Activated T-helper 17 cell treated with anti-CD3 and anti-CD28 coated beads, Interleukin-2, amount 50 U/mL, for 72 hours (primary cell): Measurements from ENCODE around the gene MAP3K2. TPM values are rescaled to one million over a fixed set of nuclear protein-coding genes. Genes with fewer than 3 reads are reported as not detected.

Source experiments
- ATAC-seq: fragments of 150-1000 bp; cut with Tn5 transposase; replicated peaks from 2 replicates; pipeline ENCODE4 v1.10.0; 2021; ENCODE audit warnings: mild to moderate bottlenecking, moderate library complexity
- H3K27ac Mint-ChIP-seq: one replicate; pipeline ENCODE4 v1.8.0; 2022; ENCODE audit warnings: mixed read lengths
- H3K27me3 Mint-ChIP-seq: one replicate; pipeline ENCODE4 v1.8.0; 2022; ENCODE audit warnings: mixed read lengths
- H3K36me3 Mint-ChIP-seq: one replicate; pipeline ENCODE4 v1.8.0; 2022; ENCODE audit warnings: low read depth, mild to moderate bottlenecking, mixed read lengths
- H3K4me1 Mint-ChIP-seq: one replicate; pipeline ENCODE4 v1.8.0; 2022; ENCODE audit warnings: mixed read lengths
- H3K4me3 Mint-ChIP-seq: one replicate; pipeline ENCODE4 v1.8.0; 2022; ENCODE audit warnings: mild to moderate bottlenecking, mixed read lengths
- H3K9me3 Mint-ChIP-seq: one replicate; pipeline ENCODE4 v1.8.0; 2022; ENCODE audit warnings: mixed read lengths
- total RNA-seq, 2 donors: library from RNA; stranded (reverse); gene quantifications; one replicate each; pipeline ENCODE4 v1.2.3, GENCODE V29; 2022

The MAP3K2 gene
- total RNA-seq, 2 donors from 2014 or later = 44.9 to 92.5 TPM

DNA sequence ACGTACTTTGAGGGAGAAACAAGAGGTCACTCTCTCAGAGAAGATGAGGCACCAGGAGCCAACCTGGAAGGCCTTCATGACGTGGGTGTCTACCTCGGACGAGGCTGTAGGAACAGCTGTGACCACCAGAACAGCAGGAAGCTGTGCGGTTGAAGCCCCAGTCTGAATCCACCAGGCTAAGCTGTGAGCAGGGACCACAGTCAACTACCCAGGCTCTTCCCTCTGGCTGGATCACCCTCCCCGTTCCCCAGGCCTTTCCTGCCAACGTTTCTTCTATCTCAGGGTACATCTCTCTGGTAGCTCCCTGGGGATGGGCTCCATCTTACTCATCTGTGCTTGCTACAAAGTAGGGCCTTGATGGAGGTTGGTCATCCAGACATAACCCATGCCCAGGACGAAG, 130.9 kb downstream of the MAP3K2 start:
- H3K36me3 Mint-ChIP-seq = peaks cover 65% of the 10 kb centered on the region
- no peaks in the 10 kb centered on the region for H3K9me3 Mint-ChIP-seq
- ATAC-seq = no peak
- no peak overlapping the region for H3K4me3 Mint-ChIP-seq
- H3K27ac Mint-ChIP-seq = peak overlapping the region; percentile 55
- no peaks in the 10 kb centered on the region for H3K27me3 Mint-ChIP-seq
- H3K4me1 Mint-ChIP-seq = peaks cover 6% of the 10 kb centered on the region

DNA sequence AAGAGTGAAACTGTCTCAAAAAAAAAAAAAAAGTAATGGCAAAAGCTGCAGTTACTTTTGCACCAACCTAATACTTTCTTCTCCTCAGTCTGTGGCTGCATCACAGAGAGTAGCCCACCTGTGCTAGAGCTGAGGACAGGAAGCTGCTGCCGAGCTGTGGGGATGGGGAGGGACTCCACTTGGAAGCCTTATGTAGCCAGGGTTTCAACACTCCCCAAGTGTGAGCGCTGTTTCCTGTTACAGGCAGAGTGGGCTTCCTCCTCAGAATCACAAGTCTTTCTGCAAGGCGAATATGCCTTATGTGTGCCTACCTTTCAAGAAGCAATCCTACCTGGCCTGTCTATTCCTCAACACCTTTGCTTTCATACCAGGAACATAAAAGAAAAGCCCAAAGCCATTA, 131.4 kb downstream of the MAP3K2 start:
- H3K9me3 Mint-ChIP-seq = no peaks in the 10 kb centered on the region
- H3K27ac Mint-ChIP-seq = no peak overlapping the region
- peaks cover 63% of the 10 kb centered on the region for H3K36me3 Mint-ChIP-seq
- H3K27me3 Mint-ChIP-seq = no peaks in the 10 kb centered on the region
- H3K4me3 Mint-ChIP-seq = no peak overlapping the region
- ATAC-seq = no peak
- peaks cover 6% of the 10 kb centered on the region for H3K4me1 Mint-ChIP-seq

DNA sequence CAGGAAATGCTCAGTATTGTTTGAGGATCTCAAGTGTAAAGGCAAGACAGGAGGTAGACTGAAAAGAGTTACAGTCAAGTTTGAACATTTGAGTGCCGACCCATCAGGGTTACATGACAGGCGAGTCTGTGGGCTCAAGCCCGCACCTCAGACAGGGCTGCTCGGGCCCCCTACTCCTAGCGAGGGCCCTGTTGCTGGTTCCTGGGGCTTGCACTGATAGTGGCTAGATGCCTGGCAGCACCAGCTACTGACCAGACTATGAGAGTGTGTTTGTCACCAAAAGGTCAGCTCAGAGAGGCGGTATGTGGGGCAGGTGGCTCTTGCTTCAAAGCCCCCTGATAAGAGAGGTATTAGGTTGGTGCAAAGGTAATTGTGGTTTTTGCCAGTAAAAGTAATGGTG, 132.1 kb downstream of the MAP3K2 start:
- Mint-ChIP-seq H3K9me3 (no peaks in the 10 kb centered on the region), H3K4me1 (peaks cover 6% of the 10 kb centered on the region), H3K27me3 (no peaks in the 10 kb centered on the region), H3K4me3 (no peak overlapping the region), H3K36me3 (peaks cover 59% of the 10 kb centered on the region), H3K27ac (no peak overlapping the region)
- no peak for ATAC-seq

DNA sequence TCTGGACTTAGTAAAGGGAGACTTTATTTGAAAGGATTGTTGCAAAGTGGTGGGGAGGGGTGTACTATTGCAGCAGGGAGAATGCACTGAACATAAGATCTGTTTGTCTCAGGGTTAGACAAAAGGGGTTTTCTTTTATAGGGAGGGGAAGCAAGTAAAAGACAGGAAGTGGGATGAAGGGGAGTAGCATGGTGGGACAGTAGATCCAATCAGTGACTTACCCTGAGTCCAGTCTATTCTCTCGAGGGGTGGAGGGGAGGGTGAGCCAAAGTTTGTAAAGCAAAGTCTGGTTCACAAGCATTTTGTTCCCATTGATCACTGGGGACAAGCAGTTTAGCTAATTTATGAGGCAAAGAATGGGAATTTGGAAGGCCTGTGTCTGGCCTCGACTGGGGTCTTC, 132.6 kb downstream of the MAP3K2 start:
- Mint-ChIP-seq H3K4me1 (peaks cover 6% of the 10 kb centered on the region), H3K27ac (no peak overlapping the region), H3K4me3 (no peak overlapping the region), H3K9me3 (no peaks in the 10 kb centered on the region), H3K27me3 (no peaks in the 10 kb centered on the region), H3K36me3 (peaks cover 54% of the 10 kb centered on the region)
- ATAC-seq = no peak

- Mint-ChIP-seq H3K9me3 (no peaks in the 10 kb centered on the region), H3K4me3 (no peak overlapping the region), H3K27ac (peak overlapping the region; percentile 34), H3K27me3 (no peaks in the 10 kb centered on the region), H3K4me1 (peaks cover 3% of the 10 kb centered on the region), H3K36me3 (peaks cover 47% of the 10 kb centered on the region)
- ATAC-seq = no peak
These were observed 133.3 kb downstream of the MAP3K2 start for GRCh38 chr2:127254386-127254981.

Other genes starting within 250 kb of the MAP3K2 start
- gene CYP27C1, start 167.7 kb downstream of the MAP3K2 start, total RNA-seq = not detected
- 10 to 100 TPM; 51.6 to 58.2 TPM for gene ERCC3, start 93.8 kb downstream of the MAP3K2 start, total RNA-seq
- gene PROC, start 30.5 kb upstream of the MAP3K2 start, total RNA-seq = not detected
- 10 to 100 TPM; 33.3 to 43.8 TPM for gene IWS1, start 138.5 kb upstream of the MAP3K2 start, total RNA-seq
- under 1 TPM; 0.16 to 0.19 TPM for gene MYO7B, start 147.7 kb upstream of the MAP3K2 start, total RNA-seq